Spleen (tissue), 11 donors: ENCODE data around the gene AKAP5. TPM values are rescaled to one million over a fixed set of nuclear protein-coding genes. Genes with fewer than 3 reads are reported as not detected.
A peak's percentile ranks its signal among the peaks of the same experiment; 100 is the strongest.

ENCODE experiments used
- DNase-seq: peaks from one replicate; pipeline ENCODE4 v3.0.0-alpha.2; 2020
- H3K27ac ChIP-seq, 8 donors: fragments of 200-600 bp; sonication (generic) in 7 of 8; 1 replicate in 4 of 8; 2 replicates in 4 of 8; pipeline versions ENCODE4 v1.5.0 to v1.8.0; 2016 to 2021; ENCODE audit warnings: inconsistent platforms in 4 of 8, mild to moderate bottlenecking in 4 of 8, moderate library complexity in 1 of 8
- H3K27me3 ChIP-seq, 7 donors: fragments of 200-600 bp; sonication (generic) in 6 of 7; replicated peaks in 1 of 7; 1 replicate in 4 of 7; 2 replicates in 3 of 7; pipeline versions ENCODE4 v1.5.0 to v1.8.0; 2016 to 2021; ENCODE audit warnings: inconsistent platforms in 3 of 7, mild to moderate bottlenecking in 1 of 7
- H3K36me3 ChIP-seq, 6 donors: fragments of 200-600 bp; sonication (generic) in 5 of 6; 1 replicate in 4 of 6; 2 replicates in 2 of 6; pipeline versions ENCODE4 v1.5.0 to v1.8.0; 2016 to 2021; ENCODE audit warnings: inconsistent platforms in 2 of 6
- H3K4me1 ChIP-seq, 6 donors: fragments of 200-600 bp; sonication (generic) in 5 of 6; 1 replicate in 3 of 6; 2 replicates in 3 of 6; pipeline versions ENCODE4 v1.5.0 to v1.8.0; 2016 to 2021; ENCODE audit warnings: inconsistent platforms in 3 of 6
- H3K4me3 ChIP-seq, 8 donors: fragments of 200-600 bp; sonication (generic) in 7 of 8; 1 replicate in 4 of 8; 2 replicates in 4 of 8; pipeline versions ENCODE4 v1.5.0 to v1.8.0; 2016 to 2021; ENCODE audit warnings: inconsistent platforms in 4 of 8, mild to moderate bottlenecking in 4 of 8, moderate library complexity in 2 of 8
- H3K9me3 ChIP-seq, 8 donors: fragments of 200-600 bp; sonication (generic) in 7 of 8; 1 replicate in 4 of 8; 2 replicates in 4 of 8; pipeline versions ENCODE4 v1.5.0 to v1.8.0; 2016 to 2021; ENCODE audit warnings: inconsistent platforms in 4 of 8
- CTCF ChIP-seq, 11 experiments: fragments of 200-600 bp in 7 of 11; fragments of 450-650 bp in 4 of 11; sonication (generic) in 4 of 11; IDR thresholded peaks in 8 of 11; conservative IDR thresholded peaks in 3 of 11; 1 replicate in 7 of 11; 2 replicates in 4 of 11; pipeline versions ENCODE4 v1.4.0 to v1.8.0; 2016 to 2021; ENCODE audit warnings: antibody characterized with exemption in 11 of 11, inconsistent platforms in 4 of 11, mild to moderate bottlenecking in 1 of 11
- POLR2A ChIP-seq, 3 donors: fragments of 450-650 bp; IDR thresholded peaks; one replicate each; pipeline ENCODE4 v1.5.1; 2017; ENCODE audit warnings: antibody characterized with exemption in 3 of 3, mild to moderate bottlenecking in 1 of 3
- POLR2AphosphoS5 ChIP-seq, 3 donors: sonication (generic); formaldehyde crosslinking; IDR thresholded peaks; one replicate each; pipeline ENCODE4 v1.5.1; 2017; ENCODE audit warnings: antibody characterized with exemption in 3 of 3
- WGBS, 5 donors: extraction: QIAGEN DNeasy Blood & Tissue Kit in 3 of 5; methylation state at CpG; one replicate each; pipeline versions ENCODE4 v1.1.5 to v1.1.7; 2013 to 2018; 5-methylcytosine and 5-hydroxymethylcytosine counted together
- intact Hi-C: fragments of 100-400 bp; cut with DNase I; formaldehyde crosslinking; loops from one replicate; pipeline ENCODE4 v1.15.0; 2023; ENCODE audit warnings: low total_unique reads
- polyA plus RNA-seq, 3 donors: library from polyadenylated mRNA; stranded (reverse); fragments of 200-250 nt; gene quantifications; one replicate each; pipeline ENCODE4 v1.2.1, GENCODE V29; 2013
- total RNA-seq, 7 donors: library from RNA; depleted of rRNA in 3 of 7; stranded (reverse); fragments of >200 nt in 3 of 7; fragmentation: NEBNext Ultra II Directional in 4 of 7; extraction: Animal tissue kit (Norgen Biotek cat#: 25700) in 4 of 7; gene quantifications; one replicate each; pipeline versions ENCODE4 v1.1.0 to v1.2.1, GENCODE V29; 2016 to 2021
- donor health status: healthy with polysubstance abuse.
- donor health status: DM: no; HTN: no; CAD: no; lungs with moderate emphysema.
- donor health status: DM: no; HTN: no; CAD: no.
- donor health status: Bipolar disorder and iron deficiency.
- donor health status: healthy.
- donor health status: DM: no; HTN: no; CAD: no.
- donor health status: DM: yes; HTN: yes; CAD: no.

The AKAP5 gene
- total and polyA plus RNA-seq, 10 donors, result 0.39 to 3.7 (median 1.3) TPM

GRCh38 chr14:64504310-64504896, 39.1 kb downstream of the AKAP5 start, which contains the start of gene ZBTB1:
ZBTB1 (plus strand) TSS chr14:64504770; CDS start chr14:64521505, 16,735 bp downstream.
- WGBS, 5 donors, result 0 to 1% (median 0%) methylated on average over 4 to 63 of the region's 63 CpGs
- intact Hi-C loops, result no loop called here
- H3K4me1 ChIP-seq, result peaks cover 47 to 80% (median 71%) of the 10 kb centered on the region in 6 donors
- peak within 1 kb of the TSS; percentile 55 to 88 (median 80) for H3K4me3 ChIP-seq
- H3K27me3 ChIP-seq, result no peaks in the 10 kb centered on the region
- H3K9me3 ChIP-seq, result no peaks in the 10 kb centered on the region
- H3K36me3 ChIP-seq, result no peaks in the 10 kb centered on the region
- TF ChIP-seq POLR2A (IDR thresholded peaks at IDR 0.05) (peak; percentile 60 to 93 (median 91)), CTCF (IDR thresholded peaks at IDR 0.05 in 8 of 11, conservative IDR thresholded peaks at IDR 0.05 in 3 of 11) (peak in 1 of 11 experiments; percentile 9), POLR2AphosphoS5 (IDR thresholded peaks at IDR 0.05) (peak; percentile 95 to 97 (median 96))
- peak within 1 kb of the TSS; percentile 99 to 100 (median 99) for H3K27ac ChIP-seq
- DNase-seq, result peak; percentile 98

- TF ChIP-seq POLR2A (IDR thresholded peaks at IDR 0.05) (no peak), CTCF (IDR thresholded peaks at IDR 0.05 in 8 of 11, conservative IDR thresholded peaks at IDR 0.05 in 3 of 11) (peak in 1 of 11 experiments; percentile 5), POLR2AphosphoS5 (IDR thresholded peaks at IDR 0.05) (peak; percentile 27 to 70 (median 67))
- H3K4me1 ChIP-seq, result peaks cover 43 to 80% (median 70%) of the 10 kb centered on the region in 6 donors
- 0 to 1% (median 0%) methylated on average over 55 to 68 of the region's 68 CpGs for WGBS, 5 donors
- peak; percentile 97 for DNase-seq
- H3K27ac ChIP-seq, result peak overlapping the region; percentile 99 to 100 (median 99)
- no peaks in the 10 kb centered on the region for H3K27me3 ChIP-seq
- H3K36me3 ChIP-seq, result no peaks in the 10 kb centered on the region
- H3K9me3 ChIP-seq, result no peaks in the 10 kb centered on the region
- intact Hi-C loops, result no loop called here
- peak overlapping the region; percentile 55 to 88 (median 80) for H3K4me3 ChIP-seq
Measured at GRCh38 chr14:64504897-64505794, 39.8 kb downstream of the AKAP5 start.

DNA sequence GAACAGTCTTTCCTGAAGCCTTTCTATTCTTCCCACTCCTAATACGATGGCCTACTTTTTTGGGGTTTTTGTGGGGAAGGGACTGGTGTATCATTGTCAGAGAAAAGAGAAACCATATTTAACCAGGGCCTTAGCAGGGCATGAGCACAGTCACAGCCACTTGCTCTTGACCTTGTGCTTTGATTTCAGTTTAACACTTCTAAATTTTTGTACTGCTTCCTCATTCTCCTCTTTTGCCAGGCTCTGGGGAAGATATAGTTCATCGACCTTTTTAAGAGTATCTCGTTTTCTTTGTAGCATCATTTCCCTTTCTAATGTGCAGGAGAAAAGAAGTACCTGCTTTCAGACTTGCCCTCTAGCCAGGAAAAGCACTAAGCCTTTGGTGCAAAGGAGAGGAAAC, 41.4 kb downstream of the AKAP5 start:
- H3K27ac ChIP-seq, result peak overlapping the region; percentile 99 to 100 (median 99)
- no peaks in the 10 kb centered on the region for H3K36me3 ChIP-seq
- H3K4me1 ChIP-seq, result peaks cover 41 to 80% (median 70%) of the 10 kb centered on the region in 6 donors
- no peak for DNase-seq
- intact Hi-C loops, result no loop called here
- no peaks in the 10 kb centered on the region for H3K27me3 ChIP-seq
- no peaks in the 10 kb centered on the region for H3K9me3 ChIP-seq
- WGBS, 5 donors, result 0 to 11% (median 6%) methylated on average over 3 of the region's 3 CpGs
- H3K4me3 ChIP-seq, result peak overlapping the region in 7 of 8 donors; percentile 55 to 88 (median 79)
- TF ChIP-seq CTCF (IDR thresholded peaks at IDR 0.05 in 8 of 11, conservative IDR thresholded peaks at IDR 0.05 in 3 of 11) (no peak), POLR2A (IDR thresholded peaks at IDR 0.05) (peak in 1 of 3 donors; percentile 20), POLR2AphosphoS5 (IDR thresholded peaks at IDR 0.05) (no peak)
